GM23248 (cell line): ENCODE measurements around the gene TMEM91.

Experiments
- EZH2 ChIP-seq: fragments of 200-600 bp; sonication (generic); IDR thresholded peaks from 2 replicates; pipeline ENCODE4 v1.6.1; 2018; ENCODE audit warnings: antibody characterized with exemption, mild to moderate bottlenecking; ENCODE audit not compliant: insufficient read depth, poor library complexity, severe bottlenecking
- EZH2phosphoT487 ChIP-seq: fragments of 200-600 bp; sonication (generic); IDR thresholded peaks from 2 replicates; pipeline ENCODE4 v1.6.1; 2018; ENCODE audit warnings: antibody characterized with exemption, moderate library complexity, mild to moderate bottlenecking, low read depth; ENCODE audit not compliant: insufficient read depth

GRCh38 chr19:41403181-41403970 lies 27.0 kb downstream of the TMEM91 start:
- TF ChIP-seq EZH2: no peak
- no peak for TF ChIP-seq EZH2phosphoT487
